Measurements from ENCODE around the gene CELSR1. TPM values are rescaled to one million over a fixed set of nuclear protein-coding genes. Genes with fewer than 3 reads are reported as not detected.

The CELSR1 gene
- total and polyA plus RNA-seq, 9 donors: 0.63 to 25.2 (median 2.9) TPM

GRCh38 chr22:46364341-46365165 is 172.9 kb downstream of the CELSR1 start:
- Histone ChIP-seq H3K4me3 (no peak overlapping the region), H3K27me3 (no peaks in the 10 kb centered on the region), H3K36me3 (no peaks in the 10 kb centered on the region), H3K9me3 (no peaks in the 10 kb centered on the region), H3K4me1 (ENCODE audit: insufficient read depth) (no peaks in the 10 kb centered on the region), H3K27ac (no peak overlapping the region)
- intact Hi-C loops (cut with DNase I): loop anchor here in 2 of 4 donors (10.0 kb wide), 1 partner anchor 170 kb away; the partner anchor contains the start of gene CELSR1 (in 2 of the 2)
- DNase-seq: peak in 1 of 5 donors; percentile 16
- 67 to 80% (median 75%) methylated on average over 22 to 26 of the region's 26 CpGs for WGBS, 3 donors
- no peak for TF ChIP-seq EP300 (IDR thresholded peaks at IDR 0.05)
- TF ChIP-seq, protein P1, sequence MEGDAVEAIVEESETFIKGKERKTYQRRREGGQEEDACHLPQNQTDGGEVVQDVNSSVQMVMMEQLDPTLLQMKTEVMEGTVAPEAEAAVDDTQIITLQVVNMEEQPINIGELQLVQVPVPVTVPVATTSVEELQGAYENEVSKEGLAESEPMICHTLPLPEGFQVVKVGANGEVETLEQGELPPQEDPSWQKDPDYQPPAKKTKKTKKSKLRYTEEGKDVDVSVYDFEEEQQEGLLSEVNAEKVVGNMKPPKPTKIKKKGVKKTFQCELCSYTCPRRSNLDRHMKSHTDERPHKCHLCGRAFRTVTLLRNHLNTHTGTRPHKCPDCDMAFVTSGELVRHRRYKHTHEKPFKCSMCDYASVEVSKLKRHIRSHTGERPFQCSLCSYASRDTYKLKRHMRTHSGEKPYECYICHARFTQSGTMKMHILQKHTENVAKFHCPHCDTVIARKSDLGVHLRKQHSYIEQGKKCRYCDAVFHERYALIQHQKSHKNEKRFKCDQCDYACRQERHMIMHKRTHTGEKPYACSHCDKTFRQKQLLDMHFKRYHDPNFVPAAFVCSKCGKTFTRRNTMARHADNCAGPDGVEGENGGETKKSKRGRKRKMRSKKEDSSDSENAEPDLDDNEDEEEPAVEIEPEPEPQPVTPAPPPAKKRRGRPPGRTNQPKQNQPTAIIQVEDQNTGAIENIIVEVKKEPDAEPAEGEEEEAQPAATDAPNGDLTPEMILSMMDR (IDR thresholded peaks at IDR 0.05): no peak

DNA sequence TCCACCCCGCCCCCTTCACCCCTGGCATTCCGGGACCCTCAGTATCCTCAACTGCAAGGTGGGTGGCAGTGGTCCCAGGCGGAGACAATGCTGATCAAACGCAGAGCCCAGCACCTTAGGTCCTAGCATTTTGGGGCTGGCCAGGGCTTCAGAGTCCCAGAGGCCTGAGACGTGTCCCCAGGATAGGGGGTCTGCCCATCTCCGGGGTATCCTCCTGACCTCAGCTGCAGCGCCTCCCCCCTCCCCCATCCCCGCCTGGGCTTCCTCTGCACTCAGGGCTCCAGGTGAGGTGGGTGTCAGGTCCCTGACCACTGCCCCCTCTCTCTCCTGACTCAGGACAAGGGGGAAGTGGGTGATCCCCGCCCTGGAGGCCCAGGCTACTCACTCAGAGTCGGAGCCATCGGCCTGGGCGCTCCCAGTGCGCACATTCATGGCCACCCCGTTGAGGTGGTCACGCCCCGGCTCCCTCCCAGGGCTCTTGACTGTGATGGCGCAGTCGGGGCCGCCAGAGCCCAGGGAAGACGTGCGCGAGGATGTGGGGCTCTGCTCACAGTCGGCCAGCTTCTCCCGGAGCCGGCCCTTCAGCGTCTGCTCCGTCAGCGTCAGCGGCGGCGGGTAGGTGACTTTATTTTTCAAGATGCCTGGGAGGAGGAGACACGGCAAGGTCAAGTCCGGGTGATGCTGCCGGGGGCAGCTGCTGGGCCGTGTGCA is 173.7 kb downstream of the CELSR1 start:
- no peaks in the 10 kb centered on the region for H3K4me1 ChIP-seq (ENCODE audit: insufficient read depth)
- no peaks in the 10 kb centered on the region for H3K27me3 ChIP-seq
- H3K9me3 ChIP-seq: no peaks in the 10 kb centered on the region
- H3K27ac ChIP-seq: no peak overlapping the region
- TF ChIP-seq EP300 (IDR thresholded peaks at IDR 0.05) (no peak), POLR2A (IDR thresholded peaks at IDR 0.05) (no peak)
- TF ChIP-seq, protein P1 (IDR thresholded peaks at IDR 0.05): no peak
- intact Hi-C loops (cut with DNase I): loop anchor here in 2 of 4 donors (10.0 kb wide), 1 partner anchor 171 kb away; the partner anchor contains the start of gene CELSR1 (in 2 of the 2)
- WGBS, 3 donors: 76 to 85% (median 80%) methylated on average over 34 to 35 of the region's 35 CpGs
- no peak overlapping the region for H3K4me3 ChIP-seq
- peak in 1 of 5 donors; percentile 19 for DNase-seq
- no peaks in the 10 kb centered on the region for H3K36me3 ChIP-seq

DNA sequence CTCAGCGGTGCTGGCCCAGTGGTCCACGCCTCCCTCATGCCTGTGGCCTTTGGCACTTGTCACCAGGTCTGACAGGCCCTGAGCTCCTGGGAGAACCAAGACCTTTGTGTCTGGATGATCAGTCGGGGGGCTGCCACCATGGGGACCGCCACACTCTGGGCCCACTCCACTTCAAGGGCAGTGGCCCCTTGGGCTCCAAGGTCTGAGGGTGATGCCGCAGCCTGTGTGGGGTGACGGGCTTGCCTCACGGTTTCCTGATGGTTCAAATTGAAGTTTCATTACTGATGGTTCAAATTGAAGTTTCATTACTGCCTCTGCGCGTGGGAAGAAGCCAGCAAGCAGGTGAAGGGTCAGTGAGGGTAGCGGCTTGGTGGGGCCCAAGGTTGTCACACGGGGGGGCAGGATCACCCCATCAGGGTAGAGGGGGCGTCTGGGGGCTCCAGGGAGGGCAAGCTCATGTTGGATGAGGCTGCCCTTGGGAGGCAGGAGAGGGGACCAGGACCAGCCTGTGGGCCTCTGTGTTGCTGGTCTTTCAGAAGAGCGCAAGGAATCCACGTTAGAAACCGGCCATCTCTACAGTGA is 174.4 kb downstream of the CELSR1 start:
- Histone ChIP-seq H3K4me3 (no peak overlapping the region), H3K9me3 (no peaks in the 10 kb centered on the region), H3K36me3 (no peaks in the 10 kb centered on the region), H3K27me3 (no peaks in the 10 kb centered on the region), H3K4me1 (ENCODE audit: insufficient read depth) (no peaks in the 10 kb centered on the region), H3K27ac (no peak overlapping the region)
- TF ChIP-seq, protein P1 (IDR thresholded peaks at IDR 0.05): no peak
- TF ChIP-seq POLR2A (IDR thresholded peaks at IDR 0.05) (no peak), EP300 (IDR thresholded peaks at IDR 0.05) (no peak)
- DNase-seq: no peak
- intact Hi-C loops (cut with DNase I): loop anchor here in 2 of 4 donors (10.0 kb wide), 1 partner anchor 172 kb away; the partner anchor contains the start of gene CELSR1 (in 2 of the 2)
- WGBS, 3 donors: 79 to 92% (median 86%) methylated on average over 13 to 15 of the region's 15 CpGs

DNA sequence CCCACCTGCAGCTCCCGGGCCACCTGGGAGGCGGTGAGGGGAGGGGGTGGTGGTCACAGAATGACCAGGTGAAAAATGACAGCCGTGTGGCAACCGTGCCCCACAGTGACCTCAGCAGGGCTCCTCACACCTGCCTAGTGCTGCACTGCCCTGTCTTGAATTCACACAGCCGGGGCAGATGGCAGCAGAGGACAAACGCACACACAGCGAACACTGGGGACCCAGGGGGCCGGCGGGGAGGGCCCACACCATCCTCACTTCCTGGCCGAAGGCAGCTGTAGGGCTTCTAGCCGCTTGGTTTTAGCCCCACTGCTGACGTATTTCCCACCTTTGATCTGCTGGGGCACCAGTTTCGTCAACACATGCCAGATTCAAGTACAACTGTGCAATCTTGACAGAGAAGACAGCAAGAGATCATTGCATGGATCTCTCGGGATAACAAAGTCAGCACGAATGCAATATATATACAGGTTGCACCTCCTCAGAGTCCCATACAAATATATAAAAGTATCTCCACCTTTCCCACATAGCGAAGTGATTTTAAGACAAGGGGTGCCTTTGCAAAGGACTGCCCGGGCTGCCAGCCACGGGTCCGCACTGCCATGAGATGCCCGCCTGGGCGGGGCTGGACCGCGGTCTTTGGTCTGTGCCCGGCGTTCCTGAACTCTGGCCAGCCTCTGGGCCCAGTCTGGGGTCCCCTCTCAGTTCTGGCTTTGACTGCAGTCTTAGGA is 175.1 kb downstream of the CELSR1 start:
- Histone ChIP-seq H3K4me1 (ENCODE audit: insufficient read depth) (no peaks in the 10 kb centered on the region), H3K36me3 (no peaks in the 10 kb centered on the region), H3K4me3 (no peak overlapping the region), H3K27ac (no peak overlapping the region), H3K27me3 (no peaks in the 10 kb centered on the region), H3K9me3 (no peaks in the 10 kb centered on the region)
- TF ChIP-seq, protein P1 (IDR thresholded peaks at IDR 0.05): no peak
- TF ChIP-seq POLR2A (IDR thresholded peaks at IDR 0.05): no peak
- TF ChIP-seq EP300 (IDR thresholded peaks at IDR 0.05): no peak
- intact Hi-C loops (cut with DNase I): loop anchor here in 2 of 4 donors (10.0 kb wide), 1 partner anchor 172 kb away; the partner anchor contains the start of gene CELSR1 (in 2 of the 2)
- 60 to 72% (median 62%) methylated on average over 21 to 25 of the region's 25 CpGs for WGBS, 3 donors
- peak in 1 of 5 donors; percentile 16 for DNase-seq

Measured in ovary (tissue), 9 donors.